HEK293T (cell line): ENCODE data around the gene CYP26B1.

Source experiments
- CTCF ChIA-PET: fragments of 350-600 bp; formaldehyde crosslinking; extraction: SDS; loops from one replicate; lab custom pipeline; 2021; ENCODE audit warnings: antibody characterized with exemption, inconsistent platforms; lab: Yijun Ruan, JAX
- POLR2A ChIA-PET: fragments of 350-600 bp; formaldehyde crosslinking; extraction: SDS; loops from one replicate; lab custom pipeline; 2020; ENCODE audit warnings: antibody characterized with exemption, inconsistent platforms; lab: Yijun Ruan, JAX
- DNase-seq: peaks from one replicate; pipeline ENCODE4 v3.0.0; 2012; ENCODE audit warnings: mixed read lengths; ENCODE audit errors: extremely low spot score
- ARNT ChIP-seq: fragments of 450-650 bp; IDR thresholded peaks from 2 replicates; pipeline ENCODE4 v1.6.1; 2017; ENCODE audit warnings: mild to moderate bottlenecking
- BHLHE40 ChIP-seq: fragments of 450-650 bp; IDR thresholded peaks from 2 replicates; pipeline ENCODE4 v1.6.1; 2016; ENCODE audit warnings: mild to moderate bottlenecking, moderate library complexity, borderline replicate concordance
- CTBP1 ChIP-seq: fragments of 450-650 bp; IDR thresholded peaks from 2 replicates; pipeline ENCODE4 v1.6.1; 2016; ENCODE audit warnings: borderline replicate concordance
- ELF4 ChIP-seq: fragments of 450-650 bp; IDR thresholded peaks from 2 replicates; pipeline ENCODE4 v1.6.1; 2017; ENCODE audit warnings: antibody characterized with exemption
- FOXA1 ChIP-seq: fragments of 450-650 bp; IDR thresholded peaks from 2 replicates; pipeline ENCODE4 v1.6.1; 2016; ENCODE audit warnings: mild to moderate bottlenecking
- FOXK2 ChIP-seq: fragments of 450-650 bp; IDR thresholded peaks from 2 replicates; pipeline ENCODE4 v1.6.1; 2016; ENCODE audit warnings: mild to moderate bottlenecking
- FOXM1 ChIP-seq: fragments of 450-650 bp; IDR thresholded peaks from 2 replicates; pipeline ENCODE4 v1.6.1; 2017; ENCODE audit warnings: mild to moderate bottlenecking, borderline replicate concordance
- HDGF ChIP-seq: fragments of 450-650 bp; IDR thresholded peaks from 2 replicates; pipeline ENCODE4 v1.6.1; 2017; ENCODE audit warnings: antibody characterized with exemption, borderline replicate concordance
- L3MBTL2 ChIP-seq: fragments of 450-650 bp; conservative IDR thresholded peaks from 2 replicates; pipeline ENCODE4 v1.6.1; 2016; ENCODE audit warnings: mild to moderate bottlenecking
- LEF1 ChIP-seq: fragments of 450-650 bp; IDR thresholded peaks from 2 replicates; pipeline ENCODE4 v1.6.1; 2017; ENCODE audit warnings: mild to moderate bottlenecking, borderline replicate concordance
- NFRKB ChIP-seq: fragments of 450-650 bp; IDR thresholded peaks from 2 replicates; pipeline ENCODE4 v1.6.1; 2016; ENCODE audit warnings: mild to moderate bottlenecking, moderate library complexity
- SP1 ChIP-seq: fragments of 450-650 bp; IDR thresholded peaks from 2 replicates; pipeline ENCODE4 v1.6.1; 2017
- SUZ12 ChIP-seq: fragments of 450-650 bp; IDR thresholded peaks from 2 replicates; pipeline ENCODE4 v1.6.1; 2016; ENCODE audit warnings: mild to moderate bottlenecking
- TARDBP ChIP-seq: fragments of 450-650 bp; IDR thresholded peaks from 2 replicates; pipeline ENCODE4 v1.6.1; 2016
- ZNF384 ChIP-seq: fragments of 450-650 bp; IDR thresholded peaks from 2 replicates; pipeline ENCODE4 v1.6.1; 2016
- TF ChIP-seq, protein P1 (sequence below): fragments of 450-650 bp; IDR thresholded peaks from 2 replicates; pipeline ENCODE4 v1.6.1; 2016

The CYP26B1 gene

GRCh38 chr2:72083751-72084583 lies 63.7 kb downstream of the CYP26B1 start:
- ChIA-PET CTCF (no interaction called here), POLR2A (no interaction called here)
- TF ChIP-seq L3MBTL2 (no peak), BHLHE40 (no peak), CTBP1 (no peak), NFRKB (no peak), LEF1 (no peak), SUZ12 (no peak), ARNT (no peak), FOXA1 (no peak), HDGF (no peak), FOXK2 (no peak), FOXM1 (no peak), ZNF384 (no peak)
- TF ChIP-seq, protein P1, sequence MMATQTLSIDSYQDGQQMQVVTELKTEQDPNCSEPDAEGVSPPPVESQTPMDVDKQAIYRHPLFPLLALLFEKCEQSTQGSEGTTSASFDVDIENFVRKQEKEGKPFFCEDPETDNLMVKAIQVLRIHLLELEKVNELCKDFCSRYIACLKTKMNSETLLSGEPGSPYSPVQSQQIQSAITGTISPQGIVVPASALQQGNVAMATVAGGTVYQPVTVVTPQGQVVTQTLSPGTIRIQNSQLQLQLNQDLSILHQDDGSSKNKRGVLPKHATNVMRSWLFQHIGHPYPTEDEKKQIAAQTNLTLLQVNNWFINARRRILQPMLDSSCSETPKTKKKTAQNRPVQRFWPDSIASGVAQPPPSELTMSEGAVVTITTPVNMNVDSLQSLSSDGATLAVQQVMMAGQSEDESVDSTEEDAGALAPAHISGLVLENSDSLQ = no peak
- DNase-seq = no peak

- POLR2A ChIA-PET = no interaction called here
- CTCF ChIA-PET = no interaction called here
- no peak for TF ChIP-seq L3MBTL2
- no peak for TF ChIP-seq CTBP1
- no peak for TF ChIP-seq ARNT
- TF ChIP-seq FOXM1 = no peak
- TF ChIP-seq SP1 = no peak
- no peak for TF ChIP-seq HDGF
- TF ChIP-seq, protein P1 = no peak
- TF ChIP-seq ZNF384 = no peak
- no peak for TF ChIP-seq SUZ12
- TF ChIP-seq FOXK2 = no peak
- TF ChIP-seq NFRKB = no peak
- TF ChIP-seq LEF1 = no peak
- no peak for TF ChIP-seq ELF4
- TF ChIP-seq FOXA1 = no peak
- TF ChIP-seq BHLHE40 = no peak
- DNase-seq = no peak
Observed at GRCh38 chr2:72082887-72083286, 64.8 kb downstream of the CYP26B1 start.

GRCh38 chr2:72082021-72082601 lies 65.6 kb downstream of the CYP26B1 start:
- no peak for TF ChIP-seq ARNT
- no peak for TF ChIP-seq BHLHE40
- TF ChIP-seq TARDBP = no peak
- no peak for TF ChIP-seq FOXK2
- TF ChIP-seq SUZ12 = no peak
- no peak for TF ChIP-seq LEF1
- no peak for TF ChIP-seq HDGF
- TF ChIP-seq FOXM1 = no peak
- TF ChIP-seq ZNF384 = no peak
- no peak for TF ChIP-seq NFRKB
- TF ChIP-seq FOXA1 = no peak
- no peak for TF ChIP-seq CTBP1
- ChIA-PET POLR2A (no interaction called here), CTCF (no interaction called here)
- no peak for DNase-seq

DNA sequence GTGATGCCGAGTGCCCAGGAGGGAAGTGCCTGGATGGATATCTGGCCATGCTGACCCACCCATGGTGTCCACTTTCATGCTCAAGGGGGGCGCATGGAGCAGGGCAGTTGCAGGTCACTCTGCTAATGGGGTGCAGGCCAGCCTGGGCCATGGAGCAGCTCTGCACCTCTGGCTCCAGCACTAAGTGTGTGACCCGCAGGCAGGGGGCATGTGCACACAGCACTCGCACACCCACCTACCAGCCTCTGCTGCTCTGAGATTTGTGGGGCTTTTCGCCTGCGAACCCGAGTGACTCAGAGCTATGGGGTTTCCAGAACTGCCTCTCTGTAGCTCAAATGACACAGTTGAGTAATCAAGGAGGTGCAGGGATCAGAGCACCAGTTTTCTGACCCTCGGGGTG lies 66.2 kb downstream of the CYP26B1 start:
- no peak for DNase-seq
- ChIA-PET CTCF (no interaction called here), POLR2A (no interaction called here)
- TF ChIP-seq SUZ12 = no peak
- TF ChIP-seq SP1 = no peak
- TF ChIP-seq ELF4 = no peak
- TF ChIP-seq ZNF384 = no peak
- no peak for TF ChIP-seq ARNT
- no peak for TF ChIP-seq CTBP1
- no peak for TF ChIP-seq FOXM1
- no peak for TF ChIP-seq HDGF
- no peak for TF ChIP-seq BHLHE40
- TF ChIP-seq, protein P1 = no peak

DNA sequence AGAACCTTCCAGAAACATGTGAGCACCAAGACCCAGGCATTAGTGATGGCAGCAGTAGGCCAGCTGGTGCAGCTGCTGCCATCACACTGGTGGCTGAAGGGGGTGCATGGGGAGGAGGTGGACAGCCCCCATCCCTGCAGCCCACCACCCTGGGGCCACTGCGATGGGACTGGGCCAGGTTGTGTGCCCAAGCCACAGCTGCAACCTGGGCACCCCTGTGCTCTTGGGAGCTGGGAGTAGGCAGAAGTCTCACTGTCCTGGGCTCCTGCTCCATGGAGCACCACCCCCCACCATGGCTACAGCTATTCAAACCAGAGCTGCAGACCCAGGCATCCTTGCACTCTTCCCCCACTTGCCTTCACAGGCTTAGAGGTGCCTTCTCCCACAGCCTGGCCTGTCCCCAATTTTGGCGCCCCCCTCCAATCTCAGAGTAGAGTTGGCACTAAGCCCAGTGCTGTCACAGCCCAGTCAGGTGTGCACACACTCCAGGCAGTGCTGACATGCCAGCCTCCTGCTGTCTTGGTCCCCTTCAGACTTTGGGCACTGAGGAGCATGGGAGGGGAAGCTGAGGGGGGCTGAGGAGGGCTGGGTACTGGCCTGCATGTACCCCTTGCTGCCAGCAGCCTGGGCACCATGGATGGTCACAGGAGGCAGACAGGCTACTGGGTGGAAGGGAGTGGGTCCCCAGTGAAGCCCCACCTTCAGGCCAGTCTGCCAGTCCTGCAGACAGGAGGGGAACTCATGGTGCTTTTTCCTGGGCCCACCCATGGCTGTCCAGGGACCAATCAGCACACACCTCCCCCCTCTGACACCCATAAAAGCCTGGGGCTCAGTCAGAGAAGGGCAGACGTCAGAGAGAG lies 67.1 kb downstream of the CYP26B1 start:
- CTCF ChIA-PET = no interaction called here
- TF ChIP-seq FOXA1 (no peak), ARNT (no peak), CTBP1 (no peak), FOXM1 (no peak), L3MBTL2 (no peak), ZNF384 (no peak), SUZ12 (no peak), TARDBP (no peak), HDGF (no peak), BHLHE40 (no peak), NFRKB (no peak), LEF1 (no peak), FOXK2 (no peak), SP1 (no peak), ELF4 (no peak)
- TF ChIP-seq, protein P1 = no peak
- POLR2A ChIA-PET = no interaction called here
- DNase-seq = no peak
